ENCODE results near the gene IVNS1ABP.
"Not testable (repeated sequence)": the region's sequence is repeated elsewhere in the genome, so short reads cannot be mapped to it uniquely, and the experiment has no call there.

Gene IVNS1ABP

GRCh38 chr1:185265314-185265713 lies 51.7 kb downstream of the IVNS1ABP start:
- TF ChIP-seq CTCF (IDR thresholded peaks at IDR 0.05; ENCODE audit: extremely low read depth, missing control alignments): no peak
- DNase-seq (ENCODE audit: low spot score): no peak

DNA sequence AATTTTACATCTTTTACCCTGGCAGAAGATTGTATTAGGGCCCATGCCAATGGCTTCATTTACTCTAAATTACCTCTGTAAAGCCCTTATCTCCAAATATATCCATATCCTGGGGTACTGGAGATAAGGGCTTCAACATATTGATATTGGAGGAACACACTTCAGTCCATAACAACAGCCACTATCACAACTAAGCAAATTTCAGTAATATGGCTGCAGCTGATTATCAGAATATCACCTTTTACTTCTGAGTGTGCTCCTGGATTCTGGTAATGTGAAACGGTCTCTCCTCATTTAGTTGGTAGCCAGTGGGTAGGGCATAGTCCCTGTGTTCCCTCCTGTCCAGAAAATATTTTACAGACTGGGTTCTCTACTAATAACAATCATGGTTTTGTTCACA lies 53.3 kb downstream of the IVNS1ABP start:
- DNase-seq (ENCODE audit: low spot score): no peak
- TF ChIP-seq CTCF (IDR thresholded peaks at IDR 0.05; ENCODE audit: extremely low read depth, missing control alignments): no peak

DNA sequence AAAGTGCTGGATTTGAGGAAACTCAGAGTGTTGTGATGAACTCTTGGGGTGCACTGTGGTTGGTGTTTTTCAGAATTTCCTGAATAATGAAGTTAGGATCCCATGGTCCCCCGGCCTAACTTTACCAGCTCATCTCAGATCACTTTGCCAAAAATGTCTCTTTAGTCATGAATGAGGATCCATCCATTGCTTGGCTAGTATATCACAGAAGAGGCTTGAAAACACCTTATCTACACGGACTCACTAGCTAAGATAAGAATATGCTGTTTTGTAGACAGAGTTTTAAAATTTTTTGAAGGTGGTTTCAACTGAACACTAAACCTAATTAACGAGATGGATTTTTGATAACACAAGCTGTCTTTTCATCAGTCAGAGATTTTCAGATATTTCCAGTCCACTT lies 53.8 kb downstream of the IVNS1ABP start:
- no peak for DNase-seq (ENCODE audit: low spot score)
- no peak for TF ChIP-seq CTCF (IDR thresholded peaks at IDR 0.05; ENCODE audit: extremely low read depth, missing control alignments)

GRCh38 chr1:185262151-185262550 lies 54.9 kb downstream of the IVNS1ABP start:
- TF ChIP-seq CTCF (IDR thresholded peaks at IDR 0.05; ENCODE audit: extremely low read depth, missing control alignments): no peak
- no peak for DNase-seq (ENCODE audit: low spot score)

DNA sequence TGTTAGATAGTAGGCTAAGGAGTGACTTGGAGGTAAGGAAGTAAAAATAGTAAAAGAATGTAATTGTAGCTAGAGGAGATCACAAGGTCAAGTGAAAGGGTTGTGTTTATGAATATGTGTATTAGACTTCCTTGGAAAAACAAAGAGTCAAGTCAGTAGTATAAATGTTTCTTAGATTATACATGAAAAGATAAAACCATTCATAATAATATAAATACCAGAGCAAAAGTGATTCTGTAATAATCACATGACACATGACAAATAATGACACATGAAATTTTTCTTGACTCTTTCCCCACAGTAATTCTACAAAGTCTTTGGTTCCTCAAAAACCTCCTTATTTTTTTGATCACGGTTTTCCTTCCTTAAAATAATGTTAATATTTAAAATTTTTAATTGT lies 56.4 kb downstream of the IVNS1ABP start:
- DNase-seq (ENCODE audit: low spot score): no peak
- TF ChIP-seq CTCF (IDR thresholded peaks at IDR 0.05; ENCODE audit: extremely low read depth, missing control alignments): no peak

GRCh38 chr1:185258676-185259075 lies 58.4 kb downstream of the IVNS1ABP start:
- TF ChIP-seq CTCF (IDR thresholded peaks at IDR 0.05; ENCODE audit: extremely low read depth, missing control alignments): no peak
- DNase-seq (ENCODE audit: low spot score): no peak

- TF ChIP-seq CTCF (IDR thresholded peaks at IDR 0.05; ENCODE audit: extremely low read depth, missing control alignments): no peak
- no peak for DNase-seq (ENCODE audit: low spot score)
These were observed 59.2 kb downstream of the IVNS1ABP start for GRCh38 chr1:185257950-185258208.

GRCh38 chr1:185257116-185257949 lies 59.7 kb downstream of the IVNS1ABP start:
- not testable (repeated sequence) for DNase-seq (ENCODE audit: low spot score)

GRCh38 chr1:185255595-185255994 lies 61.4 kb downstream of the IVNS1ABP start:
- not testable (repeated sequence) for DNase-seq (ENCODE audit: low spot score)

GRCh38 chr1:185252404-185252803 lies 64.6 kb downstream of the IVNS1ABP start:
- not testable (repeated sequence) for DNase-seq (ENCODE audit: low spot score)

- not testable (repeated sequence) for DNase-seq (ENCODE audit: low spot score)
These were observed 65.1 kb downstream of the IVNS1ABP start for GRCh38 chr1:185251928-185252327.

Measured in GM20000 (cell line).